ENCODE results near the gene JMJD8.
A peak's percentile ranks its signal among the peaks of the same experiment; 100 is the strongest.

Gene JMJD8

DNA sequence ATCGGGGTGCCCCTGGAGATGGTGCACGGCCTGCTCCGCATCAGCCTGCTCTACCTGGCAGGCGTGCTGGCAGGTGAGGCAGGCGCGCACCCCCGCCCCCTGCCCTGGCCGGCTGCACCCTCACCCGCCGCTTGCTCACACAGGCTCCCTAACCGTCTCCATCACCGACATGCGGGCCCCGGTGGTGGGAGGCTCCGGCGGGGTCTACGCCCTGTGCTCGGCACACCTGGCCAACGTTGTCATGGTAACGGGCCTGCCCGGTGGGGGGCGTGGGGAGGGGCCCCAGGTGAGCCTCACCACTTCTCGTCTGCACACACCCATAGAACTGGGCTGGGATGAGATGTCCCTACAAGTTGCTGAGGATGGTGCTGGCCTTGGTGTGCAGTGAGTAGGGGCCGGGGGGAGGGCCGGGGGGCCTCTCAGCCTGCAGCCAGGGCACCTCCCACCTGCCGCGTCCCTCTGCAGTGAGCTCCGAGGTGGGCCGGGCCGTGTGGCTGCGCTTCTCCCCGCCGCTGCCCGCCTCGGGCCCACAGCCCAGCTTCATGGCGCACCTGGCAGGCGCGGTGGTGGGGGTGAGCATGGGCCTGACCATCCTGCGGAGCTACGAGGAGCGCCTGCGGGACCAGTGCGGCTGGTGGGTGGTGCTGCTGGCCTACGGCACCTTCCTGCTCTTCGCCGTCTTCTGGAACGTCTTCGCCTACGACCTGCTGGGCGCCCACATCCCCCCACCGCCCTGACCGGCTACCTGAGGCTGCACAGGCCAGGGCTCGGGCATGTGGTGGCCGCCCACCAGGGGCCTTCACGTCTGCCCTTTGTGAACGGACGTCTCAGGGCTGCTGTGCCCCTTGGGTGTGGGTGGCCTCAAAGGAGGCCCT, 6.6 kb downstream of the JMJD8 start:
- DNase-seq (ENCODE audit: low read depth in 3 of 3): no peak

DNA sequence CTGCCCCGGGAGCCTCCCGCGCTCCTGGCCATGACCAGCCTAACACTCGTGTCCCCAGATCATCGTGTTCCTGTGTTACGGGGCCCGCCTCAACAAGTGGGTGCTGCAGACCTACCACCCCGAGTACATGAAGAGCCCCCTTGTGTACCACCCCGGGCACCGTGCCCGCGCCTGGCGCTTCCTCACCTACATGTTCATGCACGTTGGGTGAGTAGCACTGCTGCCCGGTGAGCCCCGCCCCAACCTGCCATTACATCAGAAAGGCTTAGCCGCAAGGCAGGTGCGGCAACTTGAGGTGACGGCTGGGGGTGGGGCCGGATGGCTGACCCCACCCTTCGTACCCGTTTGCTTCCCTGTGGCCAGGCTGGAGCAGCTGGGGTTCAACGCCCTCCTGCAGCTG, 7.2 kb downstream of the JMJD8 start:
- no peak for DNase-seq (ENCODE audit: low read depth in 3 of 3)

DNA sequence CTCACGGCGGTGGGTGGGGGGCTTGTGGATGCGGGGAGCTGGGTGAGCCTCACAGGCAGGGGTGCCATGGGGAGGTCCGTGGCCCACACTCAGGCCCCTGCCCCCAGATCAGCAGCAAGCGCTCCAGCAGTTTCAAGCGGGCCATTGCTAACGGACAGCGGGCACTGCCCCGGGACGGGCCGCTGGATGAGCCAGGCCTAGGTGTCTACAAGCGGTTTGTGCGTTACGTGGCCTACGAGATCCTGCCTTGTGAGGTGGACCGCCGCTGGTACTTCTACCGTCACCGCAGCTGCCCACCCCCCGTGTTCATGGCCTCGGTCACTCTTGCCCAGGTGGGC, 7.6 kb downstream of the JMJD8 start:
- no peak for DNase-seq (ENCODE audit: low read depth in 3 of 3)

DNA sequence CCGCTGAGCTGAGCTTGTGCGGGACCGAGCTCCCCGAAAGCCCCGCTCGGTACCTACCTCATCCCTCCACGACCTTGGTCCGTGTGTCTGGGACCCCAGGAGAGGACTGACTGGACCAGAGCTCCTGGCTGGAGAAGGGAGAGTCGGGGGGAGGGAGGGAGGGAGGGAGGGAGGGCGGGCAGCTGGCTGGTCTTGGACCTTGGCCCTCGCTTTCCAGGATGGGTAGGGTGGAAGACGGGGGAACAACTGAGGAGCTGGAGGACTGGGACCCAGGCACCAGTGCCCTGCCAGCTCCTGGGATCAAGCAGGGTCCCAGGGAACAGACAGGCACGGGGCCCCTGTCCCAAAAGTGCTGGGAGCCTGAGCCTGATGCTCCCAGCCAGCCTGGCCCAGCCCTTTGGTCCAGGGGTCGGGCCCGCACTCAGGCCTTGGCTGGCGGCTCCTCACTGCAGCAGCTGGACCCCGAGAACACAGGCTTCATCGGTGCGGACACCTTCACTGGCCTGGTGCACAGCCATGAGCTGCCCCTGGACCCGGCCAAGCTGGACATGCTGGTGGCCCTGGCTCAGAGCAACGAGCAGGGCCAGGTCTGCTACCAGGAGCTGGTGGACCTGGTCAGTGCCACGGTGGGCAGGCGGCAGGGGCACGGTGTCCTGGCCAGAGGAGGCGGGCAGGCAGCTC, 8.1 kb downstream of the JMJD8 start:
- no peak for DNase-seq (ENCODE audit: low read depth in 3 of 3)

DNA sequence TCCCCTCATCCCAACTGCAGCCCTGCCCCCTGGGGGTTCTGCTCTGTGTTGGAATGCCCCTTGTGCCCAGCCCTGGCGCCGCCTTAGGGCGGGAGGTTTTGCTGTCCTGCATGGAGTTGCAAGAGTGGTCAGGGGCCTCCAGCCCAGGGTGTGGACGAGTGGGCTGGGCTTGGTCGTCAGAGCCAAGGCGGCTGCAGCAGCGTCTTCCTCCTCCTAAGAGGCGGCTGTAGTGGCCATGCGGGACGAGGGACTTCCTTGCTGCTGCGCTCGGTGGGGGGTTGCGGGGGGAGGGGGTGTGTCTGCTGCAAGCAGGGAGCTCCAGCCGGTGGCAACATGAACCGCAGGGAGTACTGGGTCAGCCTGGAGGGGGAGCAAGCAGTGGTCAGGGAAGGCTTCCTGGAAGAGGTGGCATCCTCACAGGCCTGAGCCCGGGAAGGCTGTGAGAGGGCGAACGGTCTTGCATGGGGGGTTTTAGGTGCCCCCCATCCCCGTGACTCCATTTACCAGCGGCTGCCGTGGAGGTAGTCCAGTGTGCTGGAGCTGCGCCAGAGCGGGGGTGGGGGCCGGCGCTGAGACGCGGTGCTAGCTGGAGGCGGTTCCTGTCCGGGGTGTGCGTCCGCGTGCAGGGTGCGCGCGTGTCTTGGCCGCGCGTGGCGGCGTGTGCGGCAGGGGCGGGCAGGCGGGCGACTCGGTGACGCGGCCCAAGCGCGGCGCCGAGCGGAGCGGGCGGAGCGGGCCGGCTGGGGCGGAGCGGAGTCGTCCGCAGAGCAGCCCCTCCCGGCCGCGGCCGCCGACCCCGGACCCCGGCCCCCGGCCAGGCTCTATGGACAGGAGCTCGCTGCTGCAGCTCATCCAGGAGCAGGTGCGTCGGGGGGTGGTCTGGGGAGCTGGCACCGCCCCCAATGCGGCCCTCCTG, 8.9 kb downstream of the JMJD8 start, which contains the start of gene RHBDL1:
Gene RHBDL1, plus strand, starts transcription at position 704 of the 916 bp plus-strand sequence. Its CDS starts 120 bp downstream, at position 824.
- no peak for DNase-seq (ENCODE audit: low read depth in 3 of 3)

DNA sequence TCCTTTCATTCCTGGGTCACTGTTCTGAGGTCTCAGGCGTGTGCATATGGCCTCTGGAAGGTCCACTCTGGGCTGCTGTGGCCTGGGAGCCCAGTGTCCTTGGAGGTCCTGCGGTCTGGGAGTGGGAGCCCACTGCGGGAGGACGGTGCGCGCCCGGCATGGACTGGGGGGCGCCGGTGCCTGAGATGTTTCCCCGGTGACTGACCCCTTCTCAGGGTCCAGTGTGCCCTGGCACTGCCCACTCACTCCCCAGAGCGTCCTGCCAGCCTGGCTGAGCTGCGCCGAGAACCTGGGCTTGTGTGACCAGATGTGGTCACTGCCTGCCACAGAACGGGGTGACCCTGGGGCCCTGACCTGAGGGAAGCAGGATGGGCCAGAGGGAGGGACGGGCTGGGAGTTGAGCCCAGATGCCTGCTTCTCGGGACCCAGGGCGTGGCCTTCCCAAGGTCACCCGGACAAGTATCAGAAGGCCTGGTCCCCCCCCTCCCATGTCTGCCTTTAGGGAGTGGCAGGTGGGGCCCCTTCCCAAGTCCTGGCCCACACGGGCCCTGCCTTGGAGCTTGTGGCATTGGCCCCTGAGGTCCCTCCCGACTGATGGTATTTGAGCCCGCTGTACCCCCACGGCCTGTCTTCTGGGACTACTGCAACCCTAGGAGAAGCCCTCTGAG, 9.8 kb downstream of the JMJD8 start:
- no peak for DNase-seq (ENCODE audit: low read depth in 3 of 3)

DNA sequence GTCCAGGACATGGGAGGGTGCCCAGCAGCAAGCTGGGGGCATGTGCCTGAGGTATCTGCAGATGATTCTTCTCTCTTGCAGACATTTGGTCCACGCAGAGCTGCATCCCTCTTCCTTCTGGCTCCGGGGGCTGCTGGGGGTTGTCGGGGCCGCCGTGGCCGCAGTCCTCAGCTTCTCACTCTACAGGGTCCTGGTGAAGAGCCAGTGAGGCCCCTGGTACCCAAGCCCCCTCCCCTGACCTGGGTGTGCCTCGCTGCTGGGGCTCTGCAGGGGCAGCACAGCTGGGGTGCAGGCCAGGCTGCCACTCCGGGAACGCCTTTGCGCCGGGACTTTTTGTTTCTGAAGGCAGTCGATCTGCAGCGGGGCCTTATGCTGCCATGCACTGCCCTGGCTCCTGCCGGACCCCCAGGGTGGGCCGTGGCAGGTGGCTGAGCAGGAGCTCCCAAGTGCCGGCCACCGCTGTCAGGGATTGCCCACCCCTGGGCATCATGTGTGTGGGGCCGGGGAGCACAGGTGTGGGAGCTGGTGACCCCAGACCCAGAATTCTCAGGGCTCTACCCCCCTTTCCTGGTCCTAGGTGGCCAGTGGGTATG, 10.6 kb downstream of the JMJD8 start:
- no peak for DNase-seq (ENCODE audit: low read depth in 3 of 3)

DNA sequence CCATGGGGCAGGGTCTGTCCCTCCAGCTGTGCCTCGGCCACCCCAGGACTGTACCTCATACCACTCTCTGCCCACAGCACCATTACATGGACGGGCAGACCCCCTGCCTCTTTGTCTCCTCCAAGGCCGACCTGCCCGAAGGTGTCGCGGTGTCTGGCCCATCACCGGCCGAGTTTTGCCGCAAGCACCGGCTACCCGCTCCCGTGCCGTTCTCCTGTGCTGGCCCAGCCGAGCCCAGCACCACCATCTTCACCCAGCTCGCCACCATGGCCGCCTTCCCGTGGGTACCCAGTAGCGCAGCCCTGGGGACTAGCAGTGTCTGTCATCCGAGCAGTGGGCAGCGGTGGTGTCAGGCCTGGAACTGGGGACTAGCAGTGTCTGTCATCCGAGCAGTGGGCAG, 11.3 kb downstream of the JMJD8 start:
- DNase-seq (ENCODE audit: low read depth in 3 of 3): no peak

DNA sequence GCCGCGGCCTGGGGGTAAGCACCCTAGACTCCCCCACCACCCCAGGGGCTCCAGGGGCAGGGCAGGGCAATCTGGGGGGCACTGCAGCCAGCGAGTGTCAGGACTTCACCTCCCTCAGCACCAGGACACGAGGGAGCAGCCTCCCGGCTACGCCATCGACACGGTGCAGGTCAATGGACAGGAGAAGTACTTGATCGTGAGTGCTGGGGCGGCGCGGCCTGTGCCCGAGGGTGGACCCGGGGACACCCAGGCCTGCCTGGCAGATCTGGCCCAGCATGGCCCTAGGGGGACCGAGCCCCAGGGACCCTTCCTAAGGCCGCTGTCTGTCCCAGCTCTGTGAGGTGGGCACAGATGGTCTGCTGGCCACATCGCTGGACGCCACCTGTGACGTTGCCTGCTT, 11.8 kb downstream of the JMJD8 start:
- no peak for DNase-seq (ENCODE audit: low read depth in 3 of 3)

DNA sequence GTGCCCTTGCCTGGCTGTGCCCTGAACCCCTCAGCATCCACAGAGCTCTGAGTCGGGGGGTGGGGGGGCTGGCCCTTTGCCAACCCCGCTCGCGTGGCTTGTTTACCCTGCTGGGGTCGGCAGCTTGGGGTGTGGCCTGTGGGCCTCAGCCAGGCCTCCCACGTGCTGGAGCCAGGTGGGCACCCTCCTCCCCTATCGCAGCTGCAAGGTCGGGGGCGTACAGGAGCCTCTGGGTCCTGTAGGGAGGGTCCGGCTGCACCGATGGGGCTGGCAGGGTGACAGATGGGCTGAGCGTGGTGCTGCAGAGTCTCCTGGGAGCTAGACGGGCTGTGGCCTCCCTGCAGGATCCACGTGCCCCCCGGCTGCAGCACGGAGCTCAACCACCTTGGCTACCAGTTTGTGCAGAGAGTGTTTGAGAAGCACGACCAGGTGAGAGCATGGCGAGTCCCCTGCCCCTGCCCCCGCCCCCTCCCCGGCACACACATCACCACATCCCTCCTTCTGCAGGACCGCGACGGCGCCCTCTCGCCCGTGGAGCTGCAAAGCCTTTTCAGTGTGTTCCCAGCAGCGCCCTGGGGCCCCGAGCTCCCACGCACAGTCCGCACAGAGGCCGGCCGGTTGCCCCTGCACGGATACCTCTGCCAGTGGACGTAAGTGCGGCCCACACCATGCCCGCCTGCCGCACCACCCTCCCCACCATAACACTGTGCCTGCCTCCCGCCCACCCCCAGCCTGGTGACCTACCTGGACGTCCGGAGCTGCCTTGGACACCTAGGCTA, 12.6 kb downstream of the JMJD8 start:
- no peak for DNase-seq (ENCODE audit: low read depth in 3 of 3)

DNA sequence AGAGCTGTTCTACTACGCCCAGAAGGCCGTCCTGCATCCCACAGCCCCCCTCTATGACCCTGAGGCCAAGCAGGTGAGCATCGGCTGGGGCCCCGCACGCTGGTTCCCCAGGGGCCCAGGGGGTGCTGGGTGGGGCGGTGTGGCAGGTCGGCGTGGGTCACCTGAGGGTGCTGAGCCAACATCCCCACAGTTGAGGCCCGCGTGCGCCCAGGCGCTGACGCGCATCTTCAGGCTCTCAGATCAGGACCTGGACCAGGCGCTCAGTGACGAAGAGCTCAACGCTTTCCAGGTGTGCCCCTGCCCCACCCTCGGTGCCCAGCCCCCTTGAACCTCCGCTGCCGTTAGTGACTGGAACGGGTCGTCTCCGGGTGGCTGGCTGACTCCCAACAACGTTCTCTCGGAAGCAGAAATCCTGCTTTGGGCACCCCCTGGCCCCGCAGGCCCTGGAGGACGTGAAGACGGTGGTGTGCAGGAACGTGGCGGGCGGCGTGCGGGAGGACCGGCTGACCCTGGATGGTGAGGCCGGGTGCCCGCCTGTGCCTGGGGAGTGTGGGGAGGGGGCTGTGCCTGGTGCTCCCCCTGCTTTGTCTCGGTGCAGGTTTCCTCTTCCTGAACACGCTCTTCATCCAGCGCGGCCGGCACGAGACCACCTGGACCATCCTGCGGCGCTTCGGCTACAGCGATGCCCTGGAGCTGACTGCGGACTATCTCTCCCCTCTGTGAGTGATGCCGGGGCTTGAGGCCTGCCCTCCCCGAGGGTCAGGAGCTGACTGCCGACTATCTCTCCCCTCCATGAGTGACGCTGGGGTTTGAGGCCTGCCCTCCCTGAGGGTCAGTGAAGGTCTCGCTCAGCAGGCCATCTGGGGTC, 13.4 kb downstream of the JMJD8 start:
- DNase-seq (ENCODE audit: low read depth in 3 of 3): no peak

DNA sequence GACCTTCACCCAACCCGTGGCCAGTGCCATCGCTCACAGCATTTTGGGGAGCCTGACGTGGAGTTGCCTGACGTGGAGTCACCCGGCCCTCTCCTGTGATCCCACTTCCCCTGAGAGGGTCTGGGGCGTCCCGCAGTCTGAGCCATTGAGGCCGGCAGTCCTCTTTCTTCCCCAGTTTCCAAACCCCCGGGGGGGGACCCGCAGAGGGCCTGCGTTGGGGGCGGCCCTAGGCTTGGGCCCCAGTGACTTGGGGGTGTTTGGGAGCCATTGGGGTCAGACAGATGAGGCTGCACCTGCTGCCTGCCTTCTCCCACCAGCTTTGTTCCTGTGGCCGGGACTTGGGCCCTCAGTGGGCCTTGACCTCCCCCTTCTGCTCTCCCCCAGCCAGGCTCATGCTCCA, 14.5 kb downstream of the JMJD8 start:
- no peak for DNase-seq (ENCODE audit: low read depth in 3 of 3)

DNA sequence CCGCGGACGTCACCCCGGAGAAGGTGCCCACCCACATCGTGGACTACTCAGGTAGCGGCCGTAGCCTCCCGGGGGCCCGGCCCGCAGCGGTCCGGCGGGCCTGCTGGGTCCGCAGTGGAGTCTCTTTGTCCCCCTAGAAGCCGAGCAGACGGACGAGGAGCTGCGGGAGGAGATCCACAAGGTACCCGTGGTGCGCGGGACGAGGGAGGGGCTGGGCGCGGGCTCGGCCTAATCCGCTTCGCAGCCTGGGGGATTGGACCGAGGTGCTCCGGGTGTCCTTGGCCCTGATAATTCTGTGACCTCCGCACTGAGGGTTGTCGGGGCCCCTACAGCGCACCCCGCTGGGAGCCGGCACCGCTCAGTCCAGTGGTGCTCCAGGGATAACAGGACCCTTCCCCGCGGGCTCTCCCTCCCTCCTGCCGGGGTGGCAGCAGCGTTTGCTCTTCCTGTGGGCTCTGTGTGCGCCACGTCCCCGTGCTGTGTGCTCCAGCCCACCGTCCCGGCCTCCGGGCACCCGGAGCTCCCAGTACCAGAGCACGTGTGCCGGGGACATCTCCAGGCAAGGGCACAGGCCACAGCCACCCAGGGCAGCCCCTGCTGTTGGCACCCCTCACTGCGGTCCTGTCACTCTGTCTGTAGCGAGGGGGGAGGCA, 15.5 kb downstream of the JMJD8 start:
- no peak for DNase-seq (ENCODE audit: low read depth in 3 of 3)

DNA sequence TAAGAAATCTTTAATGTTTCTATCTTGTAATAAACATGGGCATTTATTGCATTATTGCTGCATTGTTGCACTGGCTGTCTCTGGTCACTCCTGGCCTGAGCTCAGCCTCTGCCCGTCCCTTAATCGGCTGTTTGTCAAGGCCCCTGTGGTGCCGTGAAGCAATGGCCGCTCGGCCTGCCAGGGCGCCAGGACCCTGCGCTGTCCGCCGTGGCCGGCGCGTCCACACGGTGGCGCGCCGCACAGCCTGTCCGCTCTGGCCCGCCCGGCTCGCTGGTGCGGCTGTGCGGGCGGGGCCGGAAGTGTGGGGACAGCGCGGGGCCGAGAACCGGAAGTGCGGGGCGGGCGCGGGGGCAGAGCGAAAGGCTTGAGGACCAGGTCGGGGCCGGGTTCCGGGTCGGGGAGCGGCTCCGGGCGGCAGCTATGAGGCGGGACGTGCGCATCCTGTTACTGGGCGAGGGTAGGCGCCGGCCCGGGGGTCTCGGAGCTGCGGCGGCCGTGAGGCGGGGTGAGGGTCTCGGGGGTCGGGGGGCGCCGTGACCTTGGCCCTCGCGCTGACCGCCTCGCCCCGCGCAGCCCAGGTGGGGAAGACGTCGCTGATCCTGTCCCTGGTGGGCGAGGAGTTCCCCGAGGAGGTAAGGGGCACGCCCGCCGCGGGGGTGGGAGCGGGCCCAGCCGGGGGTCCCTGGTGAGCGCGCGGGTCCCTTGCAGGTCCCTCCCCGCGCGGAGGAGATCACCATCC, 16.2 kb downstream of the JMJD8 start, which contains the start of gene RHOT2:
Gene RHOT2, plus strand, starts transcription at position 353 of the 739 bp plus-strand sequence. Its CDS starts 68 bp downstream, at position 421.
- peak; percentile 87 to 95 (median 93) for DNase-seq (ENCODE audit: low read depth in 3 of 3)

DNA sequence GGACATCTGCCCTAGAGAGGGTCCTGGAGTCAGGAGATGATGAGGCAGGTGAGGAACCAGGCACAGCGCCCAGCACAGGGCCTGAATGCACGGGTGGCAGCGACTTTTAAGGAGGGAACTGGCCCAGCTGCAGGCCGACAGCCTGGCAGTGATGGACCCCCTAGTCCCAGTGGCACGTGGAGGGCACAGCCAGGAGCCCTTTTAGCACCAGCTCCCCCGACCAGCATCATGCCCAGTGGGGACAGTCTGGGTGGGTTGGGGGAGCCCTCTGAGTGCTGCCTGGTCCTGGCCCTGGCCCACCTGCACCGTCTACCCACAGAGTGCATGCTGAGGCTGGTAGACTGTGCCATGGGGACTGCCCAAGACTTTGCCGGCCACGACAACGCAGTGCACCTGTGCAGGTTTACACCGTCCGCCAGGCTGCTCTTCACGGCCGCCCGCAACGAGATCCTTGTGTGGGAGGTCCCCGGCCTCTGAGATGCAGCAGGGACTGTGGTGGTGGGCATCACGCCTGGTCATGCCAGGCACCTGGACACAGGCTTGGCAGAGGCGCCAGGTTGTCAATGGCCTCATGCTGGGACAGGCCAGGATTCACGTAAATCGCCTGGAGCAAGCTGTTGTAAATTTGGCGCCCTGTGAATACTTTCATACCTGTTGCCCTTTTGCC, 16.9 kb downstream of the JMJD8 start:
- DNase-seq (ENCODE audit: low read depth in 3 of 3): no peak

DNA sequence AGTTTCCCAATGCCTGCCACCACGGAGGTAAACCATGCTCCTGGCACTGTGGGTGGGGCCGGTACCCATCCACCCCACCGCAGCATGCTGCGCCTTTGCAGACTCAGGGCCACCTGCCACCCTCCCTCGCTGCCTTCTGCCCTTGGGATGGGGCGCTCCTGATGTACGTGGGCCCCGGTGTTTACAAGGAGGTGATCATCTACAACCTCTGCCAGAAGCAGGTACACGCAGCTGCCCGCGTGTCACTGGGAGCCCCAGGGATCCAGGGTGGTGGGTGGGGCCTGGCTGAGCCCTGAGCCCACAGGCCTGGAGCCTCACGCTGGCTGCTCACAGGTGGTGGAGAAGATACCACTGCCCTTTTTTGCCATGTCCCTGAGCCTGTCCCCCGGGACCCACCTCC, 17.6 kb downstream of the JMJD8 start:
- no peak for DNase-seq (ENCODE audit: low read depth in 3 of 3)

DNA sequence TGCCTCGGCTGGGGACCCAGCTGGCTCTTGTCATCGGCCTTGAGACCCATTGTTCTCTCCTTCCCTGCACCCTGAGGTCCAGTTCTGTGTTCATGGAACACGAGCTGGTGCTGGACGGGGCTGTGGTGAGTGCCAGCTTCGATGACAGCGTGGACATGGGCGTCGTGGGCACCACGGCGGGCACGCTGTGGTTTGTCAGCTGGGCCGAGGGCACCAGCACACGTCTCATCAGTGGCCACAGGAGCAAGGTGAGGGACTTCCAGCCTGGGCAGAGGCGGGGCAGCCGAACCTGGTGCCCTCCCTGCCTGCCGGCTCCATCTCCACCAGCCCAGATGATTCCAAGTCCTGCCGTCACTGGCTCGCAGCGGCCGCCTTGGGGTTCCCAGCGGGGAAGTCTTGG, 21.5 kb downstream of the JMJD8 start:
- no peak for DNase-seq (ENCODE audit: low read depth in 3 of 3)

DNA sequence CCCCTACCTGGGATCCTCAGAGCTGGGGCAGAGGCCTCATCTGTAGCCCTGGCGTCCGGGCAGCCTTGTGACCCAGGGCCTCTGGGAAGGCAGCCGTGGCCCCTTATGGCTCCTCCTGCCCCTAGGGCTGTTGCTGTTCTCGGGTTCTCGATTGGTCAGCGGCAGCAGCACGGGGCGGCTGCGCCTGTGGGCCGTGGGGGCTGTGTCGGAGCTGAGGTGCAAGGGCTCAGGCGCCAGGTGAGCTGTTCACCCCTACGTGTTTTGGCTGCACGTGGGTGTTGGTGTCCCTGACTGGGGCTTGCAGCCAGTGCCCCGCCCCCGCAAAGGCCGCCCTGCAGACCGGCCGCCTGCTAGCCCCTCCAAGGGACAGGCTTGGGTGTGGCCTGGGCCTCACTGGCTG, 22.0 kb downstream of the JMJD8 start:
- no peak for DNase-seq (ENCODE audit: low read depth in 3 of 3)
